Bronchial epithelial cell (primary cell): ENCODE data around the gene ZXDC. TPM values are rescaled to one million over a fixed set of nuclear protein-coding genes. Genes with fewer than 3 reads are reported as not detected.
A peak's percentile ranks its signal among the peaks of the same experiment; 100 is the strongest.

Experiments used
- DNase-seq: peaks from one replicate; pipeline ENCODE4 v3.0.0-alpha.2; 2010; ENCODE audit warnings: low read depth
- FAIRE-seq: peaks from 2 replicates; lab custom pipeline; 2011; peaks lifted over from hg19 to GRCh38; lab: Jason Lieb, UNC
- H3K27me3 ChIP-seq: 2 replicates; pipeline ENCODE4 v1.5.1; 2011; ENCODE audit warnings: low read length; ENCODE audit not compliant: control insufficient read depth, insufficient read depth
- H3K36me3 ChIP-seq: 2 replicates; pipeline ENCODE4 v1.5.1; 2011; ENCODE audit warnings: low read length; ENCODE audit not compliant: control insufficient read depth, insufficient read depth
- H3K4me3 ChIP-seq: 2 replicates; pipeline ENCODE4 v1.5.1; 2011; ENCODE audit warnings: mild to moderate bottlenecking, low read depth, low read length, control low read depth
- CTCF ChIP-seq: IDR thresholded peaks from 2 replicates; pipeline ENCODE4 v1.5.1; 2011; ENCODE audit warnings: mild to moderate bottlenecking, moderate library complexity, low read length, control low read depth, inconsistent platforms; ENCODE audit not compliant: insufficient read depth, severe bottlenecking
- total RNA-seq: library from RNA; depleted of rRNA; stranded (reverse); fragments of >200 nt; gene quantifications from 2 replicates; pipeline ENCODE4 v1.2.1, GENCODE V29; 2014

Gene ZXDC
- total RNA-seq, 1 donor from 2014 or later, result 21.9 TPM

DNA sequence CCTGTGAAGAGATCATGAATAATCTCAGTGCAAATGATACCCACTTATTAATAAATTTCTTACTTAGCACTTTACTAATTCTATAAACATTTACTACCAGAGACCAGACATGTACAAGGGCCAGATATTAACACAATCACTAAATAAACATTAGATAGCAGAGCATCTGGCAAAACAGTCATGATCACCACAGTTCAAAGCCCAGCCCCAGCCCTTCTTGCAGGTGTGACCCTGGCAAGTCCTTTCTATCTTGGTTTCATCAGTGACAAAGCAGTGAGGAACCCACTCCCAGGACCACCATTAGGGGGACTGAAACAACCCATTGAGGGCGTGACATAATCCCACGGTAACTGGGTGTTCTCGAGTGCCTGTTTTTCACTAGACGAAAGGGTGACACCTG lies 11.6 kb downstream of the ZXDC start:
- peaks cover 51% of the 10 kb centered on the region for H3K36me3 ChIP-seq
- no peak overlapping the region for H3K4me3 ChIP-seq
- H3K27me3 ChIP-seq, result no peaks in the 10 kb centered on the region
- no peak for TF ChIP-seq CTCF
- no peak for FAIRE-seq
- DNase-seq, result no peak

GRCh38 chr3:126463521-126463920 lies 12.2 kb downstream of the ZXDC start:
- TF ChIP-seq CTCF, result no peak
- no peaks in the 10 kb centered on the region for H3K27me3 ChIP-seq
- no peak for FAIRE-seq
- peaks cover 50% of the 10 kb centered on the region for H3K36me3 ChIP-seq
- no peak for DNase-seq
- no peak overlapping the region for H3K4me3 ChIP-seq

GRCh38 chr3:126461450-126462070 lies 14.1 kb downstream of the ZXDC start:
- Histone ChIP-seq H3K36me3 (peaks cover 48% of the 10 kb centered on the region), H3K27me3 (no peaks in the 10 kb centered on the region), H3K4me3 (no peak overlapping the region)
- DNase-seq (no peak), FAIRE-seq (peak; percentile 36)
- TF ChIP-seq CTCF, result no peak

GRCh38 chr3:126460381-126460780 lies 15.3 kb downstream of the ZXDC start:
- DNase-seq (no peak), FAIRE-seq (no peak)
- H3K36me3 ChIP-seq, result peaks cover 45% of the 10 kb centered on the region
- no peak for TF ChIP-seq CTCF
- H3K27me3 ChIP-seq, result no peaks in the 10 kb centered on the region
- no peak overlapping the region for H3K4me3 ChIP-seq

GRCh38 chr3:126459763-126460127 lies 15.9 kb downstream of the ZXDC start:
- FAIRE-seq (no peak), DNase-seq (no peak)
- no peak for TF ChIP-seq CTCF
- Histone ChIP-seq H3K27me3 (no peaks in the 10 kb centered on the region), H3K4me3 (no peak overlapping the region), H3K36me3 (peaks cover 41% of the 10 kb centered on the region)

- FAIRE-seq, result no peak
- TF ChIP-seq CTCF, result no peak
- H3K36me3 ChIP-seq, result peaks cover 42% of the 10 kb centered on the region
- DNase-seq, result no peak
- H3K4me3 ChIP-seq, result no peak overlapping the region
- no peaks in the 10 kb centered on the region for H3K27me3 ChIP-seq
These were observed 16.5 kb downstream of the ZXDC start for GRCh38 chr3:126459111-126459762.
